Measurements from ENCODE around the gene COL24A1.

GRCh38 chr1:85689775-85690404, 466.7 kb downstream of the COL24A1 start:
- no peak for TF ChIP-seq CTCF (IDR thresholded peaks at IDR 0.05)
- no peak for TF ChIP-seq POLR2A (IDR thresholded peaks at IDR 0.05)
